GM12872 (cell line): Measurements from ENCODE around the gene ALDOA.

Source experiments
- CTCF ChIP-seq: IDR thresholded peaks from 3 replicates; pipeline ENCODE4 v1.5.1; 2011; ENCODE audit warnings: low read depth, mild to moderate bottlenecking, low read length, moderate library complexity; ENCODE audit not compliant: insufficient read depth

Gene ALDOA

GRCh38 chr16:30060836-30061554, 4.6 kb upstream of the ALDOA start:
- no peak for TF ChIP-seq CTCF

GRCh38 chr16:30063278-30063892, 2.2 kb upstream of the ALDOA start:
- TF ChIP-seq CTCF = no peak

DNA sequence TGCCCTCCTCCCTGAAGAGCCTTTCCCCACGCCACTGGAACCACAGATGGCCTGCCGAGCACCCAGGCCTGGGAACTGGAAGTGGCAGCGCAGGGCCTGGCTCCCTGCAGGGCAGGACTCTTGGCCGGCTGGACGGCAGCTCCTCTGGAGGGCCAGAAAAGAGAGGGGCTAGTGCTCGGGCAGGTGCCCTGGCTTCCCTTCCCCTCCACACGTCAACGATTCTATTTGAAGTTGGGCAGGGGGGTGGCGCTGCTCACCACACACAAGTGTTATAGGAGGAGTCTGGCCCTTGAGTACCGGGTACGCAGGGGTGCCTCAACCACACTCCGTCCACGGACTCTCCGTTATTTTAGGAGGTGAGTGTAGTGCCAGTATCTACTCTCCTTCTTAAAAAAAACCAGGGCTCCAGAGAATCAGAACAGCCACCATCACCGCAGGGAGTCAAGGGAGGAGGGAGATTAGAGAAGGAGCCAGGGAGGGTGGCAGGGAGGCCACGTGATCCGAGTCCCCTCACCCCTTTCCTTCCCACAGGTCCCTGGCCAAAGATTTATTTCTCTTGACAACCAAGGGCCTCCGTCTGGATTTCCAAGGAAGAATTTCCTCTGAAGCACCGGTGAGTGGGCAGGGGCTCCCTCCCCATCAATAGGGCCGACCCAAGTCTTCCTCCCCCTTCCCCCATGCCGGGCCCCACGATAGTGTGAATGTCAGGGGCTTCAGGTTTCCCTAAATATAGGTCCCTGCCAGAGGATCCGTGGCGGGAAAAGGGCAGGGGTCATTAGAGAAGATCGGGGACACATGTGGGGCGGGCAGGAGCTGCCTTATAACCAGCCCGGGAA, 1.4 kb upstream of the ALDOA start:
- TF ChIP-seq CTCF = peak; percentile 55

- TF ChIP-seq CTCF = no peak
Measured at GRCh38 chr16:30064729-30065101, 845 bp upstream of the ALDOA start.

- no peak for TF ChIP-seq CTCF
Measured at GRCh38 chr16:30065943-30066760, 592 bp downstream of the ALDOA start.

DNA sequence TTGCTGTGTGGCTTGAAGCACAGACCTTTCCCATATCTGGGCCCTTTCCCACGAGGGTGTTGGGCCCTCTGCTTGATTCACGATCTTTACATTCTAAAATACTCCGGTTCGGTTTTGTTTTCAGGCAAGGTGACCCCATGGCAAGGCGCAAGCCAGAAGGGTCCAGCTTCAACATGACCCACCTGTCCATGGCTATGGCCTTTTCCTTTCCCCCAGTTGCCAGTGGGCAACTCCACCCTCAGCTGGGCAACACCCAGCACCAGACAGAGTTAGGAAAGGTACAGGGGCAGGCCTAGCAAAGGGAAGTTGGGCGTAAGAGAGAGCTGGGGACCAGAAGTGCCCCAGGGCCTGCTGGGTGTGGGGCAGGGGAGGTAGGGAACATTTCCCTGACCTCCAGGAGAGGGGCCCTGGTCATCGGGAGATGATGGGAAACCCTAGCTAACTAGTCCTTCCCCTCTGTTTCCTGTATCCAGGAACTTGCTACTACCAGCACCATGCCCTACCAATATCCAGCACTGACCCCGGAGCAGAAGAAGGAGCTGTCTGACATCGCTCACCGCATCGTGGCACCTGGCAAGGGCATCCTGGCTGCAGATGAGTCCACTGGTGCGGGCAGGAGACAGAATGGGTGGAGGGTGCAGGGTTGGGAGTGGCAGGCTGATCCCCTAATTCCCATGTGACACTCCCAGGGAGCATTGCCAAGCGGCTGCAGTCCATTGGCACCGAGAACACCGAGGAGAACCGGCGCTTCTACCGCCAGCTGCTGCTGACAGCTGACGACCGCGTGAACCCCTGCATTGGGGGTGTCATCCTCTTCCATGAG, 1.4 kb downstream of the ALDOA start:
- TF ChIP-seq CTCF = no peak
